Activated CD4-positive, alpha-beta T cell treated with anti-CD3 and anti-CD28 coated beads, Interleukin-2, Interleukin-4, amounts not matched to agents 100 ng/mL and 50 ng/mL, durations not matched to agents 16 hours and 8 hours (primary cell): ENCODE data around the gene UPB1.
"Not testable (repeated sequence)": the region's sequence is repeated elsewhere in the genome, so short reads cannot be mapped to it uniquely, and the experiment has no call there.

Experiments
- DNase-seq: peaks from one replicate; pipeline ENCODE4 v3.0.0-alpha.2; 2020; ENCODE audit warnings: low spot score

Gene UPB1

DNA sequence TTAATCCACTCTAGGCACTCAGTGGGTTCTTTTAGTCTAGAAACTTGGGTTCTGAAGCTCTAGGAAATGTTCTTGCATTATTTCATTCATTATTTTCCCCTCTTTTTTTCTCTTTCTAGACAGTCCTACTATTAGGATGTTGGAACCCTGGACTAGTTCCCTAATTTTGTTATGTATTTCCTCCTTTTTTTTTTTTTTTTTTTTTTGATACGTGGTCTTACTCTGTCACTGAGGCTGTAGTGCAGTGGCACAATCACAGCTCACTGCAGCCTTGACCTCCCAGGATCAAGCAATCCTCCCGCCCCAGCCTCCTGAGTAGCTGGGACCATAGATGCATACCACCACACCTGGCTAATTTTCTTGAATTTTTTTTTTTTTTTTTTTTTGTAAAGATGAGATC, 9.4 kb downstream of the UPB1 start:
- DNase-seq, result no peak

DNA sequence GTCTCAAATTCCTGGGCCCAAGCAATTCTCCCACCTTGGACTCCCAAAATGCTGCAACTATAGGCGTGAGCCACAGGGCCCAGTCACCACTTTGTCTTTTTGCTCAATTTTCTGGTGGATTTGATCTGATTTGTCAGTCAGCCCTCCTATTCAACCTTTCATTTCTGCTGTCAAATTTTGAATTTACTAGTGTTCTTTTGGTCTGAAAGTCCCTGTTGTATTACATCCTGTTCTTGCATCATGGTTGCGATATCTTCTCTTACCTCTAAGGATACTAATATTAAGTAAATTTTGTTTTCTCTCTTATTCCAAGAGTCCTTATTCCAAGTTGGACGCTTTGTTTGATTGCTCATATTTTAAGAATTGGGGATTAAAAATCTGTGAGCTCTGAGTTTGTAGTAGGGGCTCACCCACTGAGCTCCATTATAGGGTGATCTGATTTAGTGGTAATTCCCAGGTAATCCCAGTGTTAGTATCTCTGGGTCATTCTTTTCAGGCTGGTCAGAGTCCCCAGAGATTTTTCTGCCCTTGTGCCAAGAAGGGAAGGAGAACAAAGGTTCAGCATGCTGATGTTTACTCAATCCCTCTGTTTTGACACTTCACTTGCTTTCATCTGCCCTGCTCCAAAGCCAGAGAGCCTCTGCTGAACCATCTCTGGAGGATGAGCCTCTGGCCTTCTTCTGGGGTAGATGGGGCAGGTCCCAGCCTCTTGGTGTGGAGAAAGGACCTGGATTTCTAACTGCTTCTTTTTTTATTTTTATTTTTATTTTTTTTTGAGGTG, 10.0 kb downstream of the UPB1 start:
- no peak for DNase-seq

DNA sequence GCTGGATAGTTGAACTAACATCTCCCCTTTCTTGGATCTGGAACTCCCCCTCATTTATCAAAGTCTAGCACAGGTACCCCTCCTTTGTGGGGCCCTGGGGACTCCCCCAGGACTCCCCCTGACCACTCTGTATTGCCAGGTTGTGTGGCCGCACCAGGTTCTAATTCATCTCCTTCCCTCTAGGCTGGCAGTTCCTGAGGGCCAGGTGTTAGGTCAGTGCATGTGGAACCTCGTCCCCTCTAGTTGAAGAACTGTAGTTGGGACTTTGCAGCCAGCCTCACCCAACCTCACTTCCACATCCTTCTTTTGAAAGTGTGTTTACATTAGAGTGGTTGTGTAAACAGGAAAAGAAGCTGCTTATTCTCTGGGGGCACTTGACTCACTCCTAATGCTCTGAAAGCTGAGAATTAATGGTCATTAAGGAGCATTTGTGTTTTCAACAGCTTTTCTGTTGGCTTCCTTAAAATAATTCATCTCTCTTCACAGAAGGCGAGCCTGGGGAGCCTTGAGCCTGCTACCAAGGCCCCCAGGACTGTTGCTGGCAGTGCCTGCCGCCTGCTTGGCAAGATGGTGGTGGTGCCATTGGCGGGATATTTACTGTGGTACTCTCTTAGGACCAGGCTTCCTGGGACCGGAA, 11.8 kb downstream of the UPB1 start:
- DNase-seq, result no peak

DNA sequence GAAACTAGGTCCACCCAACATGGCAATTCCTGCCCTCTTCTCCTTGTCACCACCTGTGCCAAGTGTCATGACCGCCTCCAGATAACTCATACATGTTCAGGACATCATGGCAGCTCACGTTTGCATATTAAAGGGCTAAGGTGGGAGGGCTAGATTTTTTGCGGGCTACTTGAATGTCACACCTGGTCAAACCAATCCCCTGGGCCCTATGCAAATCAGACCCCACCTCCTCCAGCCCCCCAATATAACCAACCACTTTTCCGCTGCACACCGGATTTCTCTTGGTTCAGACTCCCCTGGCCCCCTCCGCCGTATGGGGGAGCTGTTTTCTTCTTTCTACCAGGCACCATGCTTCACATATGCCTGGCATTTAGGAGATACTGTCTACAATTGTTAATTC, 12.6 kb downstream of the UPB1 start:
- DNase-seq, result no peak

DNA sequence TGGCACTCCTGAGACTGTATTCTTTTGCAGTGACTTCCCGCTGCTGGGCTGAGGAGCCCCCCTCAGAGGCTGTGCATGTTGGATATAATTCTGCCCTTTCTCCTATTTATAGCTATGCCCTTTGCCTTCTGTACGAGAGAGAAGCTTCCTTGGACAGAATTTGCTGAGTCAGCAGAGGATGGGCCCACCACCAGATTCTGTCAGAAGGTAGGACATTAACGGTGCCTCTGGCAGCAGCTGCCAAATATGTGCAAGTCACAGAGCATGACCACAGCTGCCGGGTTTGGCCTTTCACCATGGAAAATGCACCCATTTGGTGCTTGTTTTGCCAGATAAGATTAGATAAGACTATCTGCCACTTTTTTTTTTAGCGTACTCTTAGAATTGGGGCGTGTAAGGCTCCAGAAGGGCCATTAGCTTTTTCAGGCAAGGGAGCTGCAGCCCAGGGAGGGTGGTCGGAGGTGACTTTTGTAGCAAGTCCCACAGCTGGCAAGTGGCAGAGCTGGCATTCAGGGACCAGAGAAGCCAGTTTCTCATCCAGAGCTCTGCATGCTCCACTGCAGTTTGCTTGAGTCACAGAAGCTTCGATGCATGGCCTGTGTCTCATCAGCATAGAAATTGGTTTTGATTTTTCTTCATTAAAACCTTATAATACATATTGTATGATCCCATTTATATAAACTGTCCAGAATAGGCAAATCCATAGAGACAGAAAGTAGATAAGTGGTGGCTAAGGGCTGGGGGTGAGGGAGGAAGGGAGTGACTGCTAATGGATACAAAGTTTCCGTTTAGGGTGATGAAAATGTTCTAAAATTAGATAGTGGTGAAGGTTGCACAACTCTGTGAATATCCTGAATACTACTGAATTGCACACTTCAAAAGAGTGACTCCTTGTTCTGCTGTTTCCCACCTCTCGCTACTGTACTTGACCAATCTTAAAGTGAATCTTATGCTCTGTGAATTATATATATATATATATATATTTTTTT, 15.8 kb downstream of the UPB1 start:
- DNase-seq, result no peak

DNA sequence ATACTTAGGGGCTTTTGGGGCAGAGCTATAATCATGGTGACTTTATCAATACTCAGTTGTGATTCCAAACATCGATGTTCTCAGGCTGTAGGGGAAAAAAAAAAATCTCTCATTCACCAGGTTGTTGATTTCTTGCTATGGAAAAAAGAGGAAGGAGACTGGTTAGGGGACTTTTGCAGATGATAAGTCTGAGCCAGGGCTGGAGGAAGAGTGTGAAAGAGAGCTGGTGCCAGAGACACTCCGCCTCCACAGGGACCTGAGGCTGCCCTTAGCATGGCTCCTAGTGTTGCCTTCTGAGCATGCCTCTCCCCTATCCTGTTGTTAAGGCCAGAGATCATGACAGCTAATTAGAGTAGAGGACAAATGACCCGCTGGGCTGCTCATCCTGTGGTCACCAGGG, 16.9 kb downstream of the UPB1 start:
- no peak for DNase-seq

DNA sequence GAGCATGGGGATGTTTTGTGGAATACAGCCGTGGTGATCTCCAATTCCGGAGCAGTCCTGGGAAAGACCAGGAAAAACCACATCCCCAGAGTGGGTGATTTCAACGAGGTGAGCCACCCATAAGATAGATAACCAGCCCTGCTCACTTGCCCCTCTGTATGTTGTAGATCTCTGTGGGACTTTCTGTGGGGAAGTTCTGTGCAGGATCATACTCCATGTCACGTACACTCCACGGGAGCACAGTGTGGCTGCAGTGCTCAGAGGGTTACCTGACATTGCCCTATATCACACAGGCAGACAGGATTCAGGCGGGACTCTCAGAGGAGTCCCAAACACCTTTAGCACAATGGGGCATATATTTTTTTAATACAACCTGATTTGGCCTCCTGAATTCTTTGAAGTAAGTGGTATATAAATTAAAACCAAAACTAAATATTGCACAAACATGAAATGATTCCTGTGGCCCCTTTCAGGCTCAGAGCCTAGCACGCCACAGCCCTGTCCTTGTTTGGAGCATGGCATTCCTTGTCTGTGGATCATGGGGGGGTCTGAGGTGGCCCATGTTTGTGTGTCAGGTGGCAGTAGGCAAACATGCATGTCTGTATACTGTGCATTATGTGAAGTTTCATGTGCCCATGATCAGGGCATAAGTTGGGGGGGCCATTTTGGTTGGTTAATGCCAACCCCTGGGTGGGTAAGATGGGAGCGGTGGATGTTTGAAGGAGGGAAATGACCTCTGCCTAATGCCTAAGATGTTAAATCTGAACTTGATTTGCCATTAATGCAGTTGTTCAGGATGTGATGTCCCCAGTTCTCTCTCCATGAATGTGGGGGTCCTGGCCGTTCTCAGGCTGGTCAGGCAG, 18.5 kb downstream of the UPB1 start:
- DNase-seq, result no peak

DNA sequence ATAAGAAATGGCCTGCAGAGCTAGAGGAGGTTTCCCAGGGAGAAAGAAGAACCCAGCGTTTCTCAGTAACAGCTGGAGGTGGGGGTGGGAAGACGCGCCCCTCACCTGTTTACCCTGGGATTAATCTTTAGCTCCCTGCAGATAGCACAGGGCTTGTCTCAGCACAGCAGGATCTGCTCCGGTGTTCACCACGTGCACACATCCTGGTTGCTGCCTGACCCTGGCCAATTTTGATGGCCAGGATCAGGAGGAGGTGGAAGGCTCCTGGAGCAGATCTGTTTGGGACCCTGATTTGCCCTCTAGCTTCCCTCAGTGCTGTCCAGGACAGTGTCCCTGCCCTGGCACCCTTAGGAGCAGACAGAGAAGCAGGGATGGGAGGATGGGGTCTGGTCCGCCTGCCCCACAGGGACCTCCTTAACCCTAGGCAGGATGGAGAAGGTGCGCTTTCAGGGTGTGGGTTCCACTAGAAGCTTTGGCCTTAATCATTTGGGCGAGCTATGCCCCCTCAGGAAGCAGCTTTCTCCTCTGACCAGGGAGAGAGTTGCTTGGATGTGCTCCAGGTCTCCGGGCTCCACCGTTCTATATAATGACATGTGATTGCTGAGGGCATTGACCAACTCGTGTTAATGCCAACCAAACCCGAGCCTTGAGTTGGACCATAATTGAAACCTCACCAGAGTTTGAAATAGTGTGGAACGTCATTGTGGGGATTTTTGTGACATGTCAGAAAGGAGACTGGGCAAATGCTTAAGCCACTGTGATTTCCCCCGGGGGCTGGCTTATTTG, 19.3 kb downstream of the UPB1 start:
- peak; percentile 19 for DNase-seq

DNA sequence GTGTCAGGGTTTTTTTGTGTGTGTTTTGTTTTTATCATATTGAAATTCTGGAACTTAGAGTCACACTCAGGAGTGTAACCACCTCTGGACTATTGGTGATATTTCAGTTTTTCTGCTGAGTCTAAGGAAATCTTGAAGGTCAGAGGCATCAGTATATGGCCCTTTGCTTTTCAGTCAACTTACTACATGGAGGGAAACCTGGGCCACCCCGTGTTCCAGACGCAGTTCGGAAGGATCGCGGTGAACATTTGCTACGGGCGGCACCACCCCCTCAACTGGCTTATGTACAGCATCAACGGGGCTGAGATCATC, 19.9 kb downstream of the UPB1 start:
- no peak for DNase-seq

DNA sequence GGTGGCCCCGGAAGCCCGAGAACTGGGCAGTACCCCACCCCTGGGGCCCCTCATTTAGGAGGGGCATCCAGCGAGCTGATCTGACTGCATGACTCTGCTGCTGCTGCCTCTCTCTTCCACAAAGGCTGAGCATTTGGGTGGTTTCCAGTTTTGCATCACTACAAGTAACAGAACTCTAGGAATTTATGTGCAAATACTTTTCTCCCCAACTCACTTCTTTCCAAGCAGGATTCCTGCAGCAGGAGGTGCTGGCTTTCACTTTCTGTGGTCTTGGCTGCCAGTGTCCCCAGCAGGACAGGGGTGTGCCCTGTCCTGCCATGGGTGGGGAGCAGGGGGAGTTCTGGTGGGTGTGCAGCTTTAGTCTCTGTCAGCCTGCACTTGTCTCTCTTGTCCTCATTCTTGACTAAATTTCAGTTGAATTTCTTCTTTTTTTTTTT, 21.2 kb downstream of the UPB1 start:
- peak; percentile 18 for DNase-seq

DNA sequence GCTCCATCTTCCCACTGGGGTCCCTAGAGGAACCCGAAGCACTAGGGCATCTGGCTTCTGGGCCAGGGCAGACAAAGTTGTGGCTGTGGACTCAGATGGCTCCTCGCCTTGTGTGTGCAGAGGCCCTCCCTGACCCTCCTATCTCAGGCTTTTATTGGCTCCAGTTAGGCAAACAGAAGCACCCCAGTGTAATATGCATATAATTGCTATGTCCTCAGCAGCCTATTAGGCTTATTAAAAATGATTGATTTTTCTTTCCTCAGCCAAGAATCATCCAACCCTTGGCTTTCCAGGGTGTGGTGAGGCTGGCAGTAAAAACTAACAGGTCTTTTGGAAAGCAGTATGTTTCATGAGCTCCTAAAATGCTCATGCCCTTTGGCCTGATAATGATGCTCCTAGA, 22.3 kb downstream of the UPB1 start:
- DNase-seq, result no peak

DNA sequence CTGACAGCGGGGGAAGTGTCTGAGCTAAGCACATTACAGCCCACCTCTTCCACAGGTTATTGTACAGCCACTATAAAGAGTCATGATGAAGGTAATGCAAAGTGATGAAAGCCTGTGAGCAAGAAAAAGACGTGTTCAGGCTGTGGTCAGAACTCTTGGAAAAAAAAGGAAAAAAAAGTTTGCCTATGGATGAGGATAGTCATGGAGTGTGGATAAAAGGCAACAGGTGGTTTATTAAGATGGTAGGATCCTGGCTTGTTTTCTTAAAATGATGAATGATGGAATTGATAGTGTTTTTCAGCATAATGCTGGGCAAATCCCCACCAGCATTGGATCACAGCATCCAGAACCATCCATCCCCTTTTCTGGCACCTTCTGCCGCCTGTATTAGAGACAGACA, 23.1 kb downstream of the UPB1 start:
- DNase-seq, result no peak

DNA sequence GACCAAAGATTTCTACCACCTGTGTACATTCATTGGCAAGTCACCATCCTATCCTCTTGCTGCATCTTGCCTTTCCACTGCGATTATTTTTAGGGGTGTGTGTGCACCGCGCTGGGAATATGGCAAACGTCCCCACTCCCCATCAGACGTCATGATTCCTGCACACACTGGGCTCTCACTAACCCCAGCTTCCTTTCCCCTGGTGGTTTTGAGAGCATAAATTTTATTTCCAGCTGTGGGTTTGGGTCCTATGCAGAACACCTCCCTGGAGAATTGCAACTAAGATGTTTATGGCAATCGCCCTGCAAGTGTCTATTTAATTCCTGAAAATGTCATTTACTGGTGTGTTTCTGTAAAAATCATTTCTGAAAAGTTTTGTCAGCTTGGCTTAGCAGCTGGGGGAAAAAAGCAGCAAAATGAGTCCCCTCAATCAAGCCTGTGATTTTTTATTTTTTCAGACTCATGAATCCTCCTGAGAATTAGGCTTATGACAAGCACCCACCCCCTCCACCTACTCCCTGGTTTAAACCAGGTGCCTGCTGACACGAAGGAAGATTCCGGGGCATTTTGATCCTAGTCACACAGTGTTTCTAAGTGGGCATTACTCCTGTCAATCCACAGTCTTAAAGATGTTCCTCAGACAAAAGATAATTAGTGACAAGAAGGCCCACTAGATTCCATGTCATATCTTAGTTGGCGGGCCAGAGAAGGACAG, 23.8 kb downstream of the UPB1 start:
- DNase-seq, result no peak

DNA sequence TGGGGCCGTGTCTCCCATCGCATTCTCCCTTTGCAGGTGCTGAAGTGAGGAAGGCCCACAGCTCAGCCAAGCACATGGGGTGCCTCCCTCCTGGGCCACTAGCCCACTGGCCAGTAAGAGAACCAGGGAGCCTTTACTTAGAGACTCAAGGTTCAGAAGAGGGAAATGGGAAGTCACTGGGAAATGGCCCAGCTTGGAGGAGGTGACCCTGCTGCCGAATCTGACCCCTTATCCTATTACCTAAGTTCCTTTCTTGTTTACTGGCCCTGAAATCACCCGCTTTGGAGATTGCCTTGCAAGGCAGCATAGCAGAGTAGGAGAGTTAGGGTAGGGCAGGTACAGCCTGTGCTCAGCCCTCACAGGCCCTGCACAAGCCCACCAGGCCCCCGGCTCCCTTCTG, 24.4 kb downstream of the UPB1 start:
- no peak for DNase-seq

DNA sequence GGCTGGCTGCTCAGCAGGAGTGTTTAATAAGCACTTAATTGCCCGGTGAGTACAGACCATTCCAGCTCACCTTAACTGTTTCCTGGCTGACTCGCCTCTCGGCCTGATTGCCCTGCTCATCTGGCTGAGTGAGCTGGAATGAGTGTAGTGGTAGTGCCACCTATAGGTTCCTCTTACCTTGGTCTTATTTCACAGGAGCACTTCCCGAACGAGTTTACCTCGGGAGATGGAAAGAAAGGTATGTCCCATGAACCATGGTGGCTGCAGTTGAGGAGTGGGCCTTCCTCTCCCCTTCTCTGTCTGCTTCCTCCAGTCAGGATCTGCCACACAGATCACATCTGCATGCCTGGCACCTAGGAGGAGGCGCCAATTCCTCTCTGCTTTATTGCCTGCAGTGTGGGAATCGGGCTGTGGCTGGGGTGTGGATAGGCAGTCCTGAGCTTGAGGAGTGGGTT, 26.7 kb downstream of the UPB1 start:
- DNase-seq, result peak; percentile 73

DNA sequence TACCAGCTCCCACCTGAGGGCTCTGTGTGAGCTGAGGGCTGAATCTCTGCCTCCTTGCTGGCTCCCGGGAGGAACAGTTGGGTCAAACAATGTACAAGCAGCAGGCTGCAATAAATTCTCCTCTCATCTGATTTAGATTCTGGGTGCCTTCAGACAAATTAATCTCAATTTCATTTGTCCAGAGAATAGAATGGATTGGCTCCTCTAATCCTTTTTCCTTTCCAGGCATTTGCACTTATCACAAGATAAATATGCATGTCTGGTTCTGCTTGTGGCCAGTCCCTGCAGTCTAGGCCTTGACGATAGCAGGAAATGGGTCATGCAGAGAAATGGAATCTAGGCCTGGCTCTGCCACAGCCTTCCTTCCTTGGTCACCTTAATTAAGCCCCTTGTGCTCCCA, 28.7 kb downstream of the UPB1 start:
- no peak for DNase-seq

DNA sequence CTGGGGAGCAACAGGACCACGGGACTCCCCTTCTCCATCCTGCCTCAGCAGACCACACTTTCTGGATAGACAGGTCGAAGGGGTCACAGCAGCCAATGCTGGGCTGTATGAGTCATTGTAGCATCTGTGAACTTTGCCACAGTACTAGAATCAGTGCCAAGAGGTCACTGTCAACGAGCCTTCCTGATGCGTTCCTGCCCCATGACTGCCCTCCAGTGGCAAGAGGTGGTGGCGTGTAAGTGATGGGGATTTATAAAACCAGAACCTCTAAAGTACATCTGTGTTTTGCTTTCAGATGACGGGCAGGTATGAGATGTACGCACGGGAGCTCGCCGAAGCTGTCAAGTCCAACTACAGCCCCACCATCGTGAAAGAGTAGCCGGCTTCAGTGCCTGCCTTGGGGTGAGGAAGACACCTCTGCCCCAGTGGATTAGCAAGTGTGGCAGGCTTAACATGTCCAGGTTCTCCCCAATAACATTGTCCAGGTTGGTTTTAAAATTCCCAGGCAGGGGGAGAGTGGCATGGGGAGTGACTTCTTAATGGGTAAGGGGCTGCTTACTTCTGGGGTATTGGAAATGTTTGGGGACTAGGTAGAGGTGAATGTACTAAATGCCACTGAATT, 30.4 kb downstream of the UPB1 start:
- DNase-seq, result peak; percentile 90

DNA sequence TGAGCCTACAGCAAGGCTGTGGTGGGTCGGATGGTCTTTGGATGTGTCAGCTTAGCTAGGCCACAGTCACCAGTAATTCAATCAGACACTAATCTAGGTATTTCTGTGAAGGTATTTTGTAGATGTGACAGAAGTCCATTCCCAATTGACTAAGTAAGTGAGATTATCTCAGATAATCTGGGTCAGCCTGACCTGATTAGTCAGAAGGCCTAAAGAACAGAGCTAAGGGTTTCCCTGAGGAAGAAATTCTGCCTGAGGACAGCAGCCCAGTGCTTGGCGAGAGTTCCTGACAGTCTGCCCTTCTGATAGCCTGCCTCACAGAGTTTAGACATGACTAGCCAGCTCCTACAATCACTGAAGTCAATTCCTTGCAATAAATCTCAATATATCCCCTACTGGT, 31.1 kb downstream of the UPB1 start:
- no peak for DNase-seq

DNA sequence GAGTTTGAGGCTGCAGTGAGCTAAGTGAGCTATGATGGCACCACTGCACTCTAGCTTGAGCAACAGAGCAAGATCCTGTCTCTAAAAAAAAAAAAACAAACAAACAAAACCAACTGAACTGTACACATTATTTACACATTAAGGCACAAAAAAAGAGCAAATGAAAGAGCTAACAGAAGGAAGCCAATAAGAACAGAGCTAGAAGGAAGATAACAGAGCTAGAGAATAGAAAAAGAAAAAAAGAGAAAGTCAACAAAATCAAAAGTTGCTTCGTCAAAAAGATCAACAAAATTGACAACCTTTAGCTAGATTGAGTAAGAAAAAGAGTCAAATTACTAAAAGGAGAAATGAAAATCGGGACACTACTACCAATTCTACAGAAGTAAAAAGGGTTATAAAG, 34.8 kb downstream of the UPB1 start:
- DNase-seq, result no peak

DNA sequence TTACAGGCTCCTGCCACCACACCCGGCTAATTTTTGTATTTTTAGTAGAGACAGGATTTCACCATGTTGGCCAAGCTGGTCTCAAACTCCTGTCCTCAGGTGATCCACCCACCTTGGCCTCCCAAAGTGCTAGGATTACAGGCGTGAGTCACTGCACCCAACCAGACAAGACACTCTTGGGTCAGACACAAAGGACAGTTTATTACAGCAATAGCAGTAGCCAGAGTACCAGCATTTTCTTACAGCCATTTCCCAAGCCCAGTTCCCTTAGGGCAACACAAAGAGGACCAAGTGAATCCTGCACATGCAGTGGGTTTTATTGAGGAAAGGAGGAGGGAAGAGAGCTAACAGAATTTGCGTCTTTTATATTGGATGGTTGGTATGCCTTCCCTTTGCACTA, 35.8 kb downstream of the UPB1 start:
- not testable (repeated sequence) for DNase-seq
